Esophagus muscularis mucosa (tissue), 4 donors: ENCODE data around the gene MYMX. TPM values are rescaled to one million over a fixed set of nuclear protein-coding genes. Genes with fewer than 3 reads are reported as not detected.

Experiments
- DNase-seq: peaks from one replicate; pipeline ENCODE4 v3.0.0-alpha.2; 2017; ENCODE audit errors: extremely low spot score
- H3K27ac ChIP-seq, 4 donors: fragments of 200-600 bp; sonication (generic); replicated peaks in 1 of 4; 1 replicate in 3 of 4; 2 replicates in 1 of 4; pipeline ENCODE4 v1.5.1; 2016 to 2019; ENCODE audit warnings: mild to moderate bottlenecking in 1 of 4
- H3K27me3 ChIP-seq, 4 donors: fragments of 200-600 bp; sonication (generic); one replicate each; pipeline versions ENCODE4 v1.5.1 to v1.6.0; 2016 to 2019
- H3K36me3 ChIP-seq, 4 donors: fragments of 200-600 bp; sonication (generic); one replicate each; pipeline ENCODE4 v1.5.1; 2016 to 2019
- H3K4me1 ChIP-seq, 4 donors: fragments of 200-600 bp; sonication (generic); one replicate each; pipeline ENCODE4 v1.5.1; 2016 to 2019
- H3K4me3 ChIP-seq, 4 donors: fragments of 200-600 bp; sonication (generic); 1 replicate in 2 of 4; 2 replicates in 2 of 4; pipeline ENCODE4 v1.5.1; 2016 to 2019; ENCODE audit warnings: mild to moderate bottlenecking in 4 of 4, moderate library complexity in 1 of 4
- H3K9me3 ChIP-seq, 4 donors: fragments of 200-600 bp; sonication (generic); 1 replicate in 3 of 4; 2 replicates in 1 of 4; pipeline ENCODE4 v1.5.1; 2016 to 2019
- CTCF ChIP-seq, 3 experiments: fragments of 200-600 bp in 2 of 3; fragments of 450-650 bp in 1 of 3; sonication (generic) in 2 of 3; IDR thresholded peaks; one replicate each; pipeline ENCODE4 v1.5.1; 2017 to 2019; ENCODE audit warnings: antibody characterized with exemption in 3 of 3, mild to moderate bottlenecking in 2 of 3, moderate library complexity in 1 of 3
- EP300 ChIP-seq: sonication (generic); formaldehyde crosslinking; IDR thresholded peaks from one replicate; pipeline ENCODE4 v1.6.1; 2017; ENCODE audit warnings: antibody characterized with exemption
- POLR2A ChIP-seq: fragments of 450-650 bp; IDR thresholded peaks from one replicate; pipeline ENCODE4 v1.6.1; 2017; ENCODE audit warnings: antibody characterized with exemption, moderate library complexity, mild to moderate bottlenecking, low read depth
- POLR2AphosphoS5 ChIP-seq, 2 donors: sonication (generic); formaldehyde crosslinking; IDR thresholded peaks; one replicate each; pipeline ENCODE4 v1.6.1; 2017; ENCODE audit warnings: antibody characterized with exemption in 2 of 2
- WGBS: methylation state at CpG from one replicate; pipeline ENCODE4 v1.1.5; 2018; 5-methylcytosine and 5-hydroxymethylcytosine counted together
- intact Hi-C: fragments of 100-400 bp; cut with DNase I; formaldehyde crosslinking; loops from one replicate; pipeline ENCODE4 v1.15.1; 2023
- total RNA-seq, 4 donors: library from RNA; depleted of rRNA; stranded (reverse); fragments of >200 nt; gene quantifications; one replicate each; pipeline versions ENCODE4 v1.1.0 to v1.2.1, GENCODE V29; 2016

Gene MYMX
- total RNA-seq, 4 donors from 2014 or later, result not detected

- peak overlapping the region; percentile 92 to 97 (median 94) for H3K27ac ChIP-seq
- peaks cover 34 to 69% (median 54%) of the 10 kb centered on the region in 4 donors for H3K36me3 ChIP-seq
- TF ChIP-seq CTCF (IDR thresholded peaks at IDR 0.05) (no peak), POLR2AphosphoS5 (IDR thresholded peaks at IDR 0.05) (no peak), EP300 (no peak)
- no peak for DNase-seq
- peak overlapping the region; percentile 95 to 99 (median 98) for H3K4me3 ChIP-seq
- H3K4me1 ChIP-seq, result peaks cover 19 to 59% (median 46%) of the 10 kb centered on the region in 4 donors
- H3K27me3 ChIP-seq, result no peaks in the 10 kb centered on the region
- intact Hi-C loops, result loop anchor here (2.0 kb wide), 1 partner anchor 84 kb away; no protein-coding TSS in a partner anchor
- WGBS, result 0% methylated on average over 6 of the region's 12 CpGs
- H3K9me3 ChIP-seq, result no peaks in the 10 kb centered on the region
These were observed 40.0 kb downstream of the MYMX start for GRCh38 chr6:44256775-44257024.

DNA sequence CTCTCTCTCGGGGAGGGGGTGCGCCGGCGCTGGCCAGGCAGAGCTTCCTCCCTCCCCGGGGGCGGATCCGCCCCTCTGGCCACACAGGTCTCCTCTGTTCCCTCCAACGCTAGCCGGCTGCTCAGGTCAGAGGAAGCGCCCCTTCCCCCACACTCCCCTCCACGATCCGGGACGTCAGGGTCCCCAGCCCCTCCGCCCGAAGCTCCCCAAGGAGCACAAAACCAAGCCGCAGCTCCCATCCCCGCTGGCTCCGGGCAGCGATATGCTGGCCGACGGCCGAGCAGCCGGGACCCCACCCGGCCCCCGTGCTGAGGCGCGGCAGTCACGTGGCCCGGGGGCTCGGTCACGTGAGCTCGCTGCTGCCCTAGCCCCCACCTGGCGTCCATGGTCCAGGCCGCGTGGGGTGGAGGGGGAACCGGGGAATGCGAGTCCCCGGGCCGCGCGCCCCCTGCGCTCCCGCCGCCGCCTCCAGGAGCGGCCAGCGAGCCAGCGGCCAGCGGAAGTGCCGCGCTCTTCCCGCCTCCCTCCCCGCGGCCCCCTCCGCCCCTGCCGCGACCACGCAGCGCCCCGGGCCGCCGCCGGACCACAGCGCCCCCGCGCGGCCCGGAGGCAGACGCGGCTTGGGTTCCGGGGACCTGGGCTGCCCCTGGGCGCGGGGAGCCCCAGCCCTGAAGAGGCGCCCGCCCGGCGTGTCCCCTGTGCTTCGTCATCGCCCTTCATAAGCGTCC is 40.5 kb downstream of the MYMX start, which contains the start of gene SLC35B2:
SLC35B2 (minus strand) TSS at position 504 of the 728 bp plus-strand sequence; CDS start at position 386, 118 bp downstream.
- intact Hi-C loops, result loop anchor here (2.0 kb wide), 1 partner anchor 84 kb away; no protein-coding TSS in a partner anchor
- peaks cover 29 to 65% (median 49%) of the 10 kb centered on the region in 4 donors for H3K36me3 ChIP-seq
- peak within 1 kb of the TSS; percentile 95 to 99 (median 98) for H3K4me3 ChIP-seq
- peak; percentile 66 for TF ChIP-seq POLR2A
- TF ChIP-seq POLR2AphosphoS5 (IDR thresholded peaks at IDR 0.05), result peak; percentile 44 to 83
- TF ChIP-seq EP300, result no peak
- TF ChIP-seq CTCF (IDR thresholded peaks at IDR 0.05), result peak; percentile 85 to 91 (median 88)
- H3K9me3 ChIP-seq, result no peaks in the 10 kb centered on the region
- no peak for DNase-seq
- H3K27ac ChIP-seq, result peak within 1 kb of the TSS; percentile 92 to 97 (median 94)
- peaks cover 19 to 59% (median 44%) of the 10 kb centered on the region in 4 donors for H3K4me1 ChIP-seq
- WGBS, result under 1% methylated on average over 23 of the region's 80 CpGs
- no peaks in the 10 kb centered on the region for H3K27me3 ChIP-seq

DNA sequence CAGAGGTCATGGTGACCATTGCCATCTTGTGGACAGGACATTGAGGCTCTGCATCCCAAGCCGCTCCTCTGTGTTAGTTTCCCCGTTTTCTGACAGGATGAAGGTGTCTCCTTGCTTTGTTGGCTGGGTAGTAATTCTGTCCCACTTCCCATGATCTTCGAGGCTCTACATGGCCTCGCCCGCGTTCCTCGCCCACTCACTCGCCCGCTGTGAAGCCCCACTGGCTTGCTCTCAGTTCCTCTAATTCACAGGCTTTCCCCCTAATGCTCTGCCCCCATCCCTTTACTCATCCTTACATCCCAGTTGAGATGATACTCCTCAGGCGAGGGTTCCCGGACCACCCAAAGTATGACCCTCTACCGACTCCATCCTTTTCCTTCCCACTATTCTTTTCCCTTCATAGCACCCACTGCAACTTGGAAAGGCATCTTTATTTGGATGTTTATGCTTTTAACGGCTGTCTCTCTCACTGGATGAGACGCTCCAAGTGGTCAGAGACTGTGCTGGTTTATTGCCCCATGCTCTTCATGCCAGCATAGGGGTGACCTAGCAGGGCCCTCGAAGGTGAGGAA is 41.1 kb downstream of the MYMX start:
- Histone ChIP-seq H3K9me3 (no peaks in the 10 kb centered on the region), H3K4me1 (peaks cover 20 to 61% (median 47%) of the 10 kb centered on the region in 4 donors), H3K27ac (peak overlapping the region; percentile 92 to 97 (median 94)), H3K4me3 (peak overlapping the region; percentile 95 to 99 (median 98)), H3K27me3 (no peaks in the 10 kb centered on the region), H3K36me3 (peaks cover 22 to 59% (median 43%) of the 10 kb centered on the region in 4 donors)
- TF ChIP-seq CTCF (IDR thresholded peaks at IDR 0.05), result no peak
- no peak for TF ChIP-seq POLR2AphosphoS5 (IDR thresholded peaks at IDR 0.05)
- TF ChIP-seq POLR2A, result no peak
- TF ChIP-seq EP300, result no peak
- no peak for DNase-seq
- WGBS, result 16% methylated on average over 14 of the region's 15 CpGs
- intact Hi-C loops, result loop anchor here (2.0 kb wide), 1 partner anchor 85 kb away; no protein-coding TSS in a partner anchor

DNA sequence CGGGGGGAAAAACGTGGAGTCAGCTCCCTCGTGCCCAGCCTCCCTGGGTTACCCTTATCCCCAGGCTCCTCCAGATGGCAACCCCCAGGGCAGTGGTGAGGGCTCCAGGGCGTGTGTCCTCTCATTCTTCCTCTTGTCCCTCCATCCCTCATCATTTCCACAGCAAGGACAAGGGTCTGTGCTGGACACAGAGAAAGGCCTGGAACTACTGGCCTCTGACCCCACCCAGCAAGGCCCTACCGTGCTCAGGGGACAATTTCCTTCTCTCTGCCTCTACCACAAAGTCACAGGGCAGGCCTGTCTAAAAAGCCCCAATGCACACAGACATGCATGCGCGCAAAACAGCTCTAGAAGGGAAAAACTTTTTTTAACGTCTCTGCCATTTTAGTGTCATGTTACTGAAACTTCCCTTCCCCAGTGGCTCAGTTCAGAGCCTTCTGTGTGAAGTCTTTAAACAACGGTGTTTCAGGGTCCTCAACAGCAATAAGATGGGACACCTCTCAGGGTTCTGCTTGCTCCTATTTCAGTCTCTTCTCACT is 41.7 kb downstream of the MYMX start:
- no peak for DNase-seq
- Histone ChIP-seq H3K9me3 (no peaks in the 10 kb centered on the region), H3K4me3 (no peak overlapping the region), H3K4me1 (peaks cover 26 to 61% (median 49%) of the 10 kb centered on the region in 4 donors), H3K27ac (peak overlapping the region in 3 of 4 donors; percentile 92 to 97 (median 95)), H3K27me3 (no peaks in the 10 kb centered on the region), H3K36me3 (peaks cover 17 to 53% (median 37%) of the 10 kb centered on the region in 4 donors)
- TF ChIP-seq CTCF (IDR thresholded peaks at IDR 0.05) (no peak), POLR2AphosphoS5 (IDR thresholded peaks at IDR 0.05) (no peak), EP300 (no peak), POLR2A (no peak)
- intact Hi-C loops, result no loop called here
- WGBS, result 86% methylated on average over 9 of the region's 9 CpGs
